ENCODE results near the gene DELE1. TPM values are rescaled to one million over a fixed set of nuclear protein-coding genes. Genes with fewer than 3 reads are reported as not detected.

Gene DELE1
- total RNA-seq, 1 experiment from 2014 or later, result 81.5 TPM

- no peak overlapping the region for H3K4me3 Mint-ChIP-seq
- H3K9me3 Mint-ChIP-seq, result no peaks in the 10 kb centered on the region
- H3K27me3 Mint-ChIP-seq (ENCODE audit: low read depth), result no peaks in the 10 kb centered on the region
- H3K36me3 Mint-ChIP-seq, result no peaks in the 10 kb centered on the region
- ChIA-PET CTCF (interaction anchor here (0.8 kb wide), 1 partner anchor 103 kb away, joined by 4 read pairs; no protein-coding TSS in a partner anchor), POLR2A (no interaction called here)
- TF ChIP-seq, protein P1, sequence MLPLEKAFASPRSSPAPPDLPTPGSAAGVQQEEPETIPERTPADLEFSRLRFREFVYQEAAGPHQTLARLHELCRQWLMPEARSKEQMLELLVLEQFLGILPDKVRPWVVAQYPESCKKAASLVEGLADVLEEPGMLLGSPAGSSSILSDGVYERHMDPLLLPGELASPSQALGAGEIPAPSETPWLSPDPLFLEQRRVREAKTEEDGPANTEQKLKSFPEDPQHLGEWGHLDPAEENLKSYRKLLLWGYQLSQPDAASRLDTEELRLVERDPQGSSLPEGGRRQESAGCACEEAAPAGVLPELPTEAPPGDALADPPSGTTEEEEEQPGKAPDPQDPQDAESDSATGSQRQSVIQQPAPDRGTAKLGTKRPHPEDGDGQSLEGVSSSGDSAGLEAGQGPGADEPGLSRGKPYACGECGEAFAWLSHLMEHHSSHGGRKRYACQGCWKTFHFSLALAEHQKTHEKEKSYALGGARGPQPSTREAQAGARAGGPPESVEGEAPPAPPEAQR (CRISPR knock-in tag; IDR thresholded peaks at IDR 0.05), result no peak
- no peak for TF ChIP-seq SOX15 (CRISPR knock-in tag; IDR thresholded peaks at IDR 0.05)
- TF ChIP-seq, protein P2, sequence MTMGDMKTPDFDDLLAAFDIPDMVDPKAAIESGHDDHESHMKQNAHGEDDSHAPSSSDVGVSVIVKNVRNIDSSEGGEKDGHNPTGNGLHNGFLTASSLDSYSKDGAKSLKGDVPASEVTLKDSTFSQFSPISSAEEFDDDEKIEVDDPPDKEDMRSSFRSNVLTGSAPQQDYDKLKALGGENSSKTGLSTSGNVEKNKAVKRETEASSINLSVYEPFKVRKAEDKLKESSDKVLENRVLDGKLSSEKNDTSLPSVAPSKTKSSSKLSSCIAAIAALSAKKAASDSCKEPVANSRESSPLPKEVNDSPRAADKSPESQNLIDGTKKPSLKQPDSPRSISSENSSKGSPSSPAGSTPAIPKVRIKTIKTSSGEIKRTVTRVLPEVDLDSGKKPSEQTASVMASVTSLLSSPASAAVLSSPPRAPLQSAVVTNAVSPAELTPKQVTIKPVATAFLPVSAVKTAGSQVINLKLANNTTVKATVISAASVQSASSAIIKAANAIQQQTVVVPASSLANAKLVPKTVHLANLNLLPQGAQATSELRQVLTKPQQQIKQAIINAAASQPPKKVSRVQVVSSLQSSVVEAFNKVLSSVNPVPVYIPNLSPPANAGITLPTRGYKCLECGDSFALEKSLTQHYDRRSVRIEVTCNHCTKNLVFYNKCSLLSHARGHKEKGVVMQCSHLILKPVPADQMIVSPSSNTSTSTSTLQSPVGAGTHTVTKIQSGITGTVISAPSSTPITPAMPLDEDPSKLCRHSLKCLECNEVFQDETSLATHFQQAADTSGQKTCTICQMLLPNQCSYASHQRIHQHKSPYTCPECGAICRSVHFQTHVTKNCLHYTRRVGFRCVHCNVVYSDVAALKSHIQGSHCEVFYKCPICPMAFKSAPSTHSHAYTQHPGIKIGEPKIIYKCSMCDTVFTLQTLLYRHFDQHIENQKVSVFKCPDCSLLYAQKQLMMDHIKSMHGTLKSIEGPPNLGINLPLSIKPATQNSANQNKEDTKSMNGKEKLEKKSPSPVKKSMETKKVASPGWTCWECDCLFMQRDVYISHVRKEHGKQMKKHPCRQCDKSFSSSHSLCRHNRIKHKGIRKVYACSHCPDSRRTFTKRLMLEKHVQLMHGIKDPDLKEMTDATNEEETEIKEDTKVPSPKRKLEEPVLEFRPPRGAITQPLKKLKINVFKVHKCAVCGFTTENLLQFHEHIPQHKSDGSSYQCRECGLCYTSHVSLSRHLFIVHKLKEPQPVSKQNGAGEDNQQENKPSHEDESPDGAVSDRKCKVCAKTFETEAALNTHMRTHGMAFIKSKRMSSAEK (CRISPR knock-in tag; IDR thresholded peaks at IDR 0.05; ENCODE audit: borderline replicate concordance), result no peak
- no peak for TF ChIP-seq ATF3 (CRISPR knock-in tag; conservative IDR thresholded peaks at IDR 0.05)
- TF ChIP-seq, protein P3, sequence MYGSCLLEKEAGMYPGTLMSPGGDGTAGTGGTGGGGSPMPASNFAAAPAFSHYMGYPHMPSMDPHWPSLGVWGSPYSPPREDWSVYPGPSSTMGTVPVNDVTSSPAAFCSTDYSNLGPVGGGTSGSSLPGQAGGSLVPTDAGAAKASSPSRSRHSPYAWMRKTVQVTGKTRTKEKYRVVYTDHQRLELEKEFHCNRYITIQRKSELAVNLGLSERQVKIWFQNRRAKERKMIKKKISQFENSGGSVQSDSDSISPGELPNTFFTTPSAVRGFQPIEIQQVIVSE (CRISPR knock-in tag; IDR thresholded peaks at IDR 0.05; ENCODE audit: borderline replicate concordance), result no peak
- TF ChIP-seq HMGXB4 (CRISPR knock-in tag; IDR thresholded peaks at IDR 0.05), result no peak
- TF ChIP-seq HMGA2 (CRISPR knock-in tag; IDR thresholded peaks at IDR 0.05), result peak; percentile 15; the same call in 1 of the 2 replicates
- DNase-seq (ENCODE audit: low spot score) (no peak), ATAC-seq (no peak)
- H3K27ac Mint-ChIP-seq, result no peak overlapping the region
- H3K4me1 Mint-ChIP-seq, result peaks cover 19% of the 10 kb centered on the region
Measured at GRCh38 chr5:141966275-141966962, 42.7 kb downstream of the DELE1 start.

- DNase-seq (ENCODE audit: low spot score), result no peak
- no peak for TF ChIP-seq ZNF121 (CRISPR knock-in tag; IDR thresholded peaks at IDR 0.05)
- no peak for TF ChIP-seq ZNF396 (CRISPR knock-in tag; IDR thresholded peaks at IDR 0.05; ENCODE audit: borderline replicate concordance)
- TF ChIP-seq NR1H2 (CRISPR knock-in tag; IDR thresholded peaks at IDR 0.05), result no peak
- TF ChIP-seq, protein P4, sequence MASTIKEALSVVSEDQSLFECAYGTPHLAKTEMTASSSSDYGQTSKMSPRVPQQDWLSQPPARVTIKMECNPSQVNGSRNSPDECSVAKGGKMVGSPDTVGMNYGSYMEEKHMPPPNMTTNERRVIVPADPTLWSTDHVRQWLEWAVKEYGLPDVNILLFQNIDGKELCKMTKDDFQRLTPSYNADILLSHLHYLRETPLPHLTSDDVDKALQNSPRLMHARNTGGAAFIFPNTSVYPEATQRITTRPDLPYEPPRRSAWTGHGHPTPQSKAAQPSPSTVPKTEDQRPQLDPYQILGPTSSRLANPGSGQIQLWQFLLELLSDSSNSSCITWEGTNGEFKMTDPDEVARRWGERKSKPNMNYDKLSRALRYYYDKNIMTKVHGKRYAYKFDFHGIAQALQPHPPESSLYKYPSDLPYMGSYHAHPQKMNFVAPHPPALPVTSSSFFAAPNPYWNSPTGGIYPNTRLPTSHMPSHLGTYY (CRISPR knock-in tag; IDR thresholded peaks at IDR 0.05), result no peak
- TF ChIP-seq CREM (CRISPR knock-in tag; IDR thresholded peaks at IDR 0.05), result no peak
- no peak for TF ChIP-seq JAZF1 (CRISPR knock-in tag; IDR thresholded peaks at IDR 0.05)
- TF ChIP-seq, protein P5, sequence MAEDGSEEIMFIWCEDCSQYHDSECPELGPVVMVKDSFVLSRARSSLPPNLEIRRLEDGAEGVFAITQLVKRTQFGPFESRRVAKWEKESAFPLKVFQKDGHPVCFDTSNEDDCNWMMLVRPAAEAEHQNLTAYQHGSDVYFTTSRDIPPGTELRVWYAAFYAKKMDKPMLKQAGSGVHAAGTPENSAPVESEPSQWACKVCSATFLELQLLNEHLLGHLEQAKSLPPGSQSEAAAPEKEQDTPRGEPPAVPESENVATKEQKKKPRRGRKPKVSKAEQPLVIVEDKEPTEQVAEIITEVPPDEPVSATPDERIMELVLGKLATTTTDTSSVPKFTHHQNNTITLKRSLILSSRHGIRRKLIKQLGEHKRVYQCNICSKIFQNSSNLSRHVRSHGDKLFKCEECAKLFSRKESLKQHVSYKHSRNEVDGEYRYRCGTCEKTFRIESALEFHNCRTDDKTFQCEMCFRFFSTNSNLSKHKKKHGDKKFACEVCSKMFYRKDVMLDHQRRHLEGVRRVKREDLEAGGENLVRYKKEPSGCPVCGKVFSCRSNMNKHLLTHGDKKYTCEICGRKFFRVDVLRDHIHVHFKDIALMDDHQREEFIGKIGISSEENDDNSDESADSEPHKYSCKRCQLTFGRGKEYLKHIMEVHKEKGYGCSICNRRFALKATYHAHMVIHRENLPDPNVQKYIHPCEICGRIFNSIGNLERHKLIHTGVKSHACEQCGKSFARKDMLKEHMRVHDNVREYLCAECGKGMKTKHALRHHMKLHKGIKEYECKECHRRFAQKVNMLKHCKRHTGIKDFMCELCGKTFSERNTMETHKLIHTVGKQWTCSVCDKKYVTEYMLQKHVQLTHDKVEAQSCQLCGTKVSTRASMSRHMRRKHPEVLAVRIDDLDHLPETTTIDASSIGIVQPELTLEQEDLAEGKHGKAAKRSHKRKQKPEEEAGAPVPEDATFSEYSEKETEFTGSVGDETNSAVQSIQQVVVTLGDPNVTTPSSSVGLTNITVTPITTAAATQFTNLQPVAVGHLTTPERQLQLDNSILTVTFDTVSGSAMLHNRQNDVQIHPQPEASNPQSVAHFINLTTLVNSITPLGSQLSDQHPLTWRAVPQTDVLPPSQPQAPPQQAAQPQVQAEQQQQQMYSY (CRISPR knock-in tag; IDR thresholded peaks at IDR 0.05), result no peak
- no peak for TF ChIP-seq ZNF425 (CRISPR knock-in tag; conservative IDR thresholded peaks at IDR 0.05)
- CTCF ChIA-PET, result no interaction called here
- Mint-ChIP-seq H3K4me3 (no peak overlapping the region), H3K4me1 (peaks cover 19% of the 10 kb centered on the region), H3K9me3 (no peaks in the 10 kb centered on the region), H3K36me3 (peaks cover under 1% of the 10 kb centered on the region; the same call in 1 of the 2 replicates), H3K27ac (no peak overlapping the region), H3K27me3 (ENCODE audit: low read depth) (no peaks in the 10 kb centered on the region)
- no peak for ATAC-seq
- POLR2A ChIA-PET, result no interaction called here
Measured at GRCh38 chr5:141966963-141967333, 43.3 kb downstream of the DELE1 start.
